SHP77 treated with DMSO at 0.1 percent for 48 hours (cell line): Measurements from ENCODE around the gene C20orf204.

Experiments
- DNase-seq: peaks from one replicate; lab custom pipeline; 2025; lab: John Stamatoyannopoulos, UW

C20orf204 gene

DNA sequence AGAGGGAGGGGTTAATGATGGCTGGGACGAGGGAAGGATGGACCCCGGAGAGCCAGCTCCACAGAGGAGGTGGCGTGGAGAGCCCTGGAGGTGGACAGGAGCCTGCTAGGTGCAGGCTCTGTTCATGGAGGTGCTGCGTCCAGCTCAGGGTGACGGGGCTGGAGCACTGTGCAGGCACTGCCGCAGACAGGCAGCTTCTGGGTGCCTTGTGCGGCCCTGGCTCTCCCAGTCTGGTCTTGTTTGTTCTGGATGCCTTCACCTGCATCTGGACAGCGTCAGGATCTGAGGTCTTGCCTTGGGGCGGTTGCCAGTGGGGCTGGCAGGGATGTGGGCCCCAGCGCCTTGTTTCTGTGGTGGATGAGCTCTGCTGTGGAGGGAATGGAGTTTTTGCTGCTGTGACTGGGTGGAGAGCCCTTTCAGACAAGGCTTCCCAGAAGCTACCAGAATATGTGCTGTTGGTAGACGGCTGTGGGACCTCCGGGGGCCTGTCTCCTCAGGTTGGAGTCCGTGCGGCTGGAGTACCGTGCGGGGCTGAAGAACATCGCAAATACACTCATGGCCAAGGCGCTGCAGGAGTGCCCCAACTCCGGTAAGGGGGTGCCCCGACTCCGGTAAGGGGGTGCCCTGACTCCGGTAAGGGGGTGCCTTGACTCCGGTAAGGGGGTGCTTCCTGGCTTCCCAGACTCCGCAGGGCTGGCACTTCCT is 7.8 kb upstream of the C20orf204 start:
- no peak for DNase-seq

DNA sequence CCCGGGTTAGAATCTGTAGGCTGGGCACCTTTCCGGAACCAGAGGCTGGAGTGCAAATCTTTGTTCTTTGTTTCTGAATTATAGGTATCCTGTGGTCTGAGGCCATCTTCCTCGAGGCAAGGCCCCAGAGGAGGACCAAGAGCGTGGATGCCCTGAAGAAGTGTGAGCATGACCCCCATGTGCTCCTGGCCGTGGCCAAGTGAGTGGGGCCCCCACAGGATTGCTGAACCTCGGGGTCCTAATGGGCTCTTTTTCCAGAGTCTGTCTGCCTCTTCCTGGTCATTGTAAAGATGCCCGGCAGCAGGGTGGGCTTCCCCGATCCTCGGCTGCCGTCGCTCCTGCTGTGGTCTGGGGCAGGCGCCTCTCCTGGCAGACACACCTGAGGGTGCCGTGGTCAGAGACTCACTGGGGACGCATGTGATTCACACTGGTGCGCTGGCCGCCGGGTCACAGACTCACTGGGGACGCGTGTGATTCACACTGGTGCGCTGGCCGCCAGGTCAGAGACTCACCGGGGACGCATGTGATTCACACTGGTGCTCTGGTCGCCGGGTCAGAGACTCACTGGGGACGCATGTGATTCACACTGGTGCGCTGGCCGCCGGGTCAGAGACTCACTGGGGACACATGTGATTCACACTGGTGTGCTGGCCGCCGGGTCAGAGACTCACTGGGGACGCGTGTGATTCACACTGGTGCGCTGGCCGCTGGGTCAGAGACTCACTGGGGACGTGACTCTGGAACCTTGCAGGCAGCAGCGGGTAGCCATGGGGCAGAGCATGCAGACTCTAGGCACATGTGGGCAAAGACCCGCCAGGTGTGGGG is 6.5 kb upstream of the C20orf204 start:
- DNase-seq: no peak

GRCh38 chr20:64030371-64031134 is 5.4 kb upstream of the C20orf204 start:
- no peak for DNase-seq

GRCh38 chr20:64031822-64032314 is 4.1 kb upstream of the C20orf204 start:
- DNase-seq: no peak

DNA sequence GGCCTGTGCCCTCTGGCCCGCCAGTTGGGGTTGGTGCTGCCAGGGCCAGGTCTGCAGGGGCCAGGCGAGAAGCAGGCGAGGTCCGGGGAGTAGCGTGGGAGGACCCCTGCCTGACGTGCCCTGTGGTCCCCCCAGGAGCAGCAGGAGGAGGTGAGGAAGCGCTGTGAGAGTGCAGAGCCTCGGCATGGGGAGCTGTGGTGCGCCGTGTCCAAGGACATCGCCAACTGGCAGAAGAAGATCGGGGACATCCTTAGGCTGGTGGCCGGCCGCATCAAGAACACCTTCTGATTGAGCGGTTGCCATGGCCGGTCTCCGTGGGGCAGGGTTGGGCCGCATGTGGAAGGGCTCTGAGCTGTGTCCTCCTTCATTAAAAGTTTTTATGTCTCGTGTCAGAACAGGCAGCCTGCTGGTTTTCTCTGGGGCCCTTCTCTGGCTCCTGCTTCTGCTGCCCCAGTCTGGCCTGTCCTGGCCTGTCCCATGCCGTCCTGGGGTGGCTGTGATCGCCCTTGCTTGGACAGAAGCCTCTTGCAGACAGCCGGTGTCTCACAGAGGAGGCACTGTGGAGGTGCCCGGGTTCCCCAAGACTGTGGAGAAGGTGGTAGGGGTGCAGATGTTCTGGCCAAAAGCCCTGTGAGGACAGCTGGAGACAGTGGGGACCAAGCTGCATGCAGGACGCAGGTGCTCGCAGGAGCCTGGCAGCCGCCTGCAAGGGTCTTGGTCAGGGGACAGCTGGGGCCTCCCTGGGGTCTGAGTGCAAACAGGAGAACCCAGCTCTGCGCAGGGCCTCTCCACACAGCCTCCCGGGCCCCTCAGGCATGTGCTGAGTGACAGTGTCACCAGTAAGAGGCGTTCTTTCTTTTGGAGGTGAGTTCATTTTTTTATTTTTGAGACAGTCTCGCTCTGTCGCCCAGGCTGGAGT is 3.0 kb upstream of the C20orf204 start:
- DNase-seq: no peak

GRCh38 chr20:64033981-64034493 is 1.9 kb upstream of the C20orf204 start:
- DNase-seq: no peak

GRCh38 chr20:64035066-64035932 is 683 bp upstream of the C20orf204 start:
- DNase-seq: no peak

GRCh38 chr20:64036346-64037198 is 590 bp downstream of the C20orf204 start:
- no peak for DNase-seq

- no peak for DNase-seq
Measured at GRCh38 chr20:64037199-64037497, 1.2 kb downstream of the C20orf204 start.

GRCh38 chr20:64037498-64038213 is 1.7 kb downstream of the C20orf204 start:
- DNase-seq: no peak

DNA sequence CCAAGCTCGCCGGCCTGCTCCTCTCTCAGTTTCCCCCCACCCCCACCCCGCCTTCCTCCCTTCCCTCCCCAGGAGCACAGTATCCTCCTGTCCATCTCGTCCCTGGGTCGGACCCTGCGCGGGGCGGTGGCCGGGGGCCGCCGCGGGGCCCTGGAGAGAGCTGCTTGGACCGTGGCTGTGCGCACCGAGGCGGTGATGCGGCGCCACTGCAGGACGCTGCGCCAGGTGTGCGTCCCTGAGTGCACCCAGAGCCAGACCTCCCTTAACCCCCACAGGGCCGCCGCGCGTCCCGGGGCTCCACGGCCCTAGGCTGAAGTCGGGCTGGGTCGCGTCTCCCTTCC is 2.2 kb downstream of the C20orf204 start:
- DNase-seq: no peak

GRCh38 chr20:64038565-64039292 is 2.7 kb downstream of the C20orf204 start:
- peak; percentile 46 for DNase-seq

DNA sequence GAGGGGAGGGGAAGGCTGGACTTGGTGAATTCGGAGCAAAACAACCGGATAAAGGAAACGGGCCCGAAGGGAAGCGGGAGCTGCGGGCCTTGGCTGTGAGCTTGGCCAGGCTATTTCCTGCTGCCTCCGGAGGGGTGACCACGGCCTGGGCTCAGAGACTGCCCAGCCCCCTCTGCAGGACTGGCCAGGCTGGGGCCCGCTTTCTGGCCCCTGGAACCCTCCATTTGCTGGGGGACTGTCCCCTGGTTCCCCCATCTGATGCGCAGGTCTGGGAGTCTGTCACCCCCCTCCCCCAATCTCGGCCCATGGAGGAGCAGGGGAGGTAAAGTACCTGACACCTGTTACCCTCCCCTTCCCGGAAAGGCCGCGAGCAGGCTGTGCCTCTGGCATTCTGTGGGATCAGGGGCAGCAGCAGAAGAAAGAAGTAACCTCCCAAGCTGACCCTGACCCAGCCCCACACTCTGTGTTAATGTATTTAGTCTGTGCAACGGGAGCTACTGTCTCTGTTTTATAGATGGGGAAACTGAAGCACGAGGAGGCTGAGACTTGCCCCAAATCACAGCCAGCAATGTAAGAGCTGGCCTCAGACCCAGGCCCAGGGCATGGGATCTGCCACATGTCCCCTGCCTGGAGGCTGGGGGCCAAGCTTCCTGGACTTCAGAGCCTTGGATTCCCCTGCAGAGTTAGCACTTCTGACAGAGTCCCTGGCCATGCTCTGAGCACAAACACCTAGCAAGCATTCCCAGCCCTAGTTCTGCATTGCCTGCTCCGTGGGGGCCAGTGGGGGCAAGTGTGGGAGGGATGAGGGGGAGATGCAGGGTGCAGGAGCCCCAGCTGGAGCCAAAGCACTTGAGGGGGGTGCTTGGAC is 3.5 kb downstream of the C20orf204 start:
- DNase-seq: no peak

GRCh38 chr20:64040231-64041039 is 4.5 kb downstream of the C20orf204 start:
- DNase-seq: no peak

GRCh38 chr20:64041040-64041780 is 5.2 kb downstream of the C20orf204 start:
- DNase-seq: no peak

GRCh38 chr20:64041781-64042053 is 5.7 kb downstream of the C20orf204 start:
- DNase-seq: no peak
